Measurements from ENCODE around the gene PMFBP1. TPM values are rescaled to one million over a fixed set of nuclear protein-coding genes. Genes with fewer than 3 reads are reported as not detected.

Gene PMFBP1
- polyA plus RNA-seq, 1 experiment, result 0.07 TPM

- CTCF ChIA-PET, result interaction anchor here (0.8 kb wide), 1 partner anchor 1961 kb away, joined by 3 read pairs; no protein-coding TSS in a partner anchor
- POLR2A ChIA-PET, result no interaction called here
- TF ChIP-seq CTCF (IDR thresholded peaks at IDR 0.05; ENCODE audit: insufficient read depth, low read depth, low read length), result no peak
Observed at GRCh38 chr16:72073560-72074230, 98.3 kb downstream of the PMFBP1 start.

GRCh38 chr16:72072514-72073342 is 99.2 kb downstream of the PMFBP1 start:
- POLR2A ChIA-PET, result no interaction called here
- no peak for DNase-seq (ENCODE audit: low read depth)
- TF ChIP-seq CTCF (IDR thresholded peaks at IDR 0.05; ENCODE audit: insufficient read depth, low read depth, low read length), result no peak

More at GRCh38 chr16:72073560-72074230, 98.3 kb downstream of the PMFBP1 start:
- Histone ChIP-seq H3K4me3 (ENCODE audit: low read depth, low read length) (no peak overlapping the region), H3K36me3 (ENCODE audit: control insufficient read depth, insufficient read depth, low read length) (no peaks in the 10 kb centered on the region), H3K27me3 (ENCODE audit: control insufficient read depth, insufficient read depth, low read length) (no peaks in the 10 kb centered on the region)
- DNase-seq (ENCODE audit: low read depth), result no peak

More at GRCh38 chr16:72072514-72073342, 99.2 kb downstream of the PMFBP1 start:
- H3K36me3 ChIP-seq (ENCODE audit: control insufficient read depth, insufficient read depth, low read length), result no peaks in the 10 kb centered on the region
- no peaks in the 10 kb centered on the region for H3K27me3 ChIP-seq (ENCODE audit: control insufficient read depth, insufficient read depth, low read length)
- CTCF ChIA-PET, result interaction anchor here (1.1 kb wide), 1 partner anchor 15 kb away, joined by 3 read pairs; no protein-coding TSS in a partner anchor
- no peak overlapping the region for H3K4me3 ChIP-seq (ENCODE audit: low read depth, low read length)

Other genes with a start within 250 kb of the PMFBP1 start
- gene PKD1L3, start 171.8 kb downstream of the PMFBP1 start, polyA plus RNA-seq (2011; rRNA removed), result not detected in 2 replicates
- gene DHODH, start 163.4 kb downstream of the PMFBP1 start, polyA plus RNA-seq (2011; rRNA removed), result 2.7 and 3.1 TPM in 2 replicates
- gene HP, start 117.7 kb downstream of the PMFBP1 start, polyA plus RNA-seq (2011; rRNA removed), result not detected in 2 replicates
- gene HPR, start 108.9 kb downstream of the PMFBP1 start, polyA plus RNA-seq (2011; rRNA removed), result not detected in 2 replicates
- gene TXNL4B, start 78.5 kb downstream of the PMFBP1 start, polyA plus RNA-seq (2011; rRNA removed), result 8.3 and 11.5 TPM in 2 replicates
- 23.3 and 37.6 TPM in 2 replicates for gene DHX38, start 78.3 kb downstream of the PMFBP1 start, polyA plus RNA-seq (2011; rRNA removed)